ENCODE data around the gene LRP1B. TPM values are rescaled to one million over a fixed set of nuclear protein-coding genes. Genes with fewer than 3 reads are reported as not detected.

Gene LRP1B
- total and polyA plus RNA-seq, 4 donors, result 0.01 to 0.84 (median 0.17) TPM

DNA sequence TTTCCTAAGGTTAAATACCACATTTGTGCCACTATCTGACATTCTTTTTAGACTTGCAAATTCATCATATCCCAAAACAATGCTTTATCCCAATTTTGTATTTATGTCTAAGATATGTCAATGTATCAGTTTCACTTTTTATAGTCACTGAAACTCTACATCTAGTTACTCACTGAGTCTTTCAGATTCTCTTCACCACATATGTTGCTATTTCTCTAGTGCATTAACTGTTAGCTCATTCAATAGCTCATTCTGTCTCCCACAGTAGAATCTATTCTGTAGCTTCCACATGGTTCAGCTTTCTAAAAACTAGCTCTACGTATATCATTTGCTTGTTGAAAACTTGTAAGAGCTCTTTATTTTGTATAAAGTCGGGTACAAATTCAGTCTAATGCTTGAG, 1930.1 kb downstream of the LRP1B start:
- no peak overlapping the region for H3K9ac ChIP-seq (ENCODE audit: low read depth in 1 of 2, low read length in 2 of 2)
- H3K9me3 ChIP-seq (ENCODE audit: control insufficient read depth in 4 of 4, low read length in 3 of 4), result no peaks in the 10 kb centered on the region
- no peak for DNase-seq (ENCODE audit: low spot score)
- H3K27me3 ChIP-seq (ENCODE audit: control insufficient read depth in 4 of 4, insufficient read depth in 4 of 4, low read length in 3 of 4), result no peaks in the 10 kb centered on the region
- no peak overlapping the region for H3K4me3 ChIP-seq (ENCODE audit: low read depth in 1 of 3, low read length in 3 of 3)
- no peaks in the 10 kb centered on the region for H3K36me3 ChIP-seq (ENCODE audit: control insufficient read depth in 4 of 4, insufficient read depth in 3 of 4, low read depth in 1 of 4, low read length in 3 of 4)
- no peaks in the 10 kb centered on the region for H3K4me1 ChIP-seq (ENCODE audit: control insufficient read depth in 4 of 4, insufficient read depth in 4 of 4, low read length in 3 of 4)
- H3K27ac ChIP-seq (ENCODE audit: low read depth in 1 of 2, low read length in 2 of 2), result no peak overlapping the region
- WGBS, result 46% methylated on average over 2 of the region's 2 CpGs
- TF ChIP-seq FOXA1 (IDR thresholded peaks at IDR 0.05), result no peak
- TF ChIP-seq GABPA (IDR thresholded peaks at IDR 0.05 in 1 of 2, conservative IDR thresholded peaks at IDR 0.05 in 1 of 2), result no peak
- no peak for TF ChIP-seq RXRA (IDR thresholded peaks at IDR 0.05)
- no peak for TF ChIP-seq JUND (IDR thresholded peaks at IDR 0.05)
- TF ChIP-seq, protein P1, sequence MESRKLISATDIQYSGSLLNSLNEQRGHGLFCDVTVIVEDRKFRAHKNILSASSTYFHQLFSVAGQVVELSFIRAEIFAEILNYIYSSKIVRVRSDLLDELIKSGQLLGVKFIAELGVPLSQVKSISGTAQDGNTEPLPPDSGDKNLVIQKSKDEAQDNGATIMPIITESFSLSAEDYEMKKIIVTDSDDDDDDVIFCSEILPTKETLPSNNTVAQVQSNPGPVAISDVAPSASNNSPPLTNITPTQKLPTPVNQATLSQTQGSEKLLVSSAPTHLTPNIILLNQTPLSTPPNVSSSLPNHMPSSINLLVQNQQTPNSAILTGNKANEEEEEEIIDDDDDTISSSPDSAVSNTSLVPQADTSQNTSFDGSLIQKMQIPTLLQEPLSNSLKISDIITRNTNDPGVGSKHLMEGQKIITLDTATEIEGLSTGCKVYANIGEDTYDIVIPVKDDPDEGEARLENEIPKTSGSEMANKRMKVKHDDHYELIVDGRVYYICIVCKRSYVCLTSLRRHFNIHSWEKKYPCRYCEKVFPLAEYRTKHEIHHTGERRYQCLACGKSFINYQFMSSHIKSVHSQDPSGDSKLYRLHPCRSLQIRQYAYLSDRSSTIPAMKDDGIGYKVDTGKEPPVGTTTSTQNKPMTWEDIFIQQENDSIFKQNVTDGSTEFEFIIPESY (IDR thresholded peaks at IDR 0.05), result no peak
- TF ChIP-seq HNF4G (IDR thresholded peaks at IDR 0.05), result no peak
- TF ChIP-seq RAD21 (IDR thresholded peaks at IDR 0.05), result no peak

DNA sequence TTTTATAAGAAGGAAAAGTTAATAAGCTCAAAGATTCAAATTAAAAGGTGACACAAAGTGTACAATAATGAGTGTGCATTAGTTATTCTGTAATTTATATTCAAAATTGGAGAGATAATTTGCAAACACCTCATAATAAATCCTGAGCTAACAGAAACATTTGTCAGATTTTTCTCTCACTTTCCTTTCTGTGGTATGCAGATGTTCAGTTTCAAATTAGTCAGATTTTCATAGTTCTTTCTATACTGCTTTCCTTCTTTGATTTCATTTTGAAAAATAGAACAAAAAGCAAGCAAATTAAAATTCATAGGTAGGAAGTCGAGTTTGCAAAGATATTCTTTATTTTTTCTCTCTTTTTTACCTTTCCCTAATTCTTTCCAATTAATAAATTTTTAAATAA, 1930.5 kb downstream of the LRP1B start:
- no peaks in the 10 kb centered on the region for H3K9me3 ChIP-seq (ENCODE audit: control insufficient read depth in 4 of 4, low read length in 3 of 4)
- no peak for TF ChIP-seq JUND (IDR thresholded peaks at IDR 0.05)
- TF ChIP-seq, protein P1 (IDR thresholded peaks at IDR 0.05), result no peak
- TF ChIP-seq SP1 (IDR thresholded peaks at IDR 0.05), result no peak
- TF ChIP-seq, protein P2, sequence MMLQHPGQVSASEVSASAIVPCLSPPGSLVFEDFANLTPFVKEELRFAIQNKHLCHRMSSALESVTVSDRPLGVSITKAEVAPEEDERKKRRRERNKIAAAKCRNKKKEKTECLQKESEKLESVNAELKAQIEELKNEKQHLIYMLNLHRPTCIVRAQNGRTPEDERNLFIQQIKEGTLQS (IDR thresholded peaks at IDR 0.05), result no peak
- TF ChIP-seq, protein P3, sequence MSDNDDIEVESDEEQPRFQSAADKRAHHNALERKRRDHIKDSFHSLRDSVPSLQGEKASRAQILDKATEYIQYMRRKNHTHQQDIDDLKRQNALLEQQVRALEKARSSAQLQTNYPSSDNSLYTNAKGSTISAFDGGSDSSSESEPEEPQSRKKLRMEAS (IDR thresholded peaks at IDR 0.05), result no peak
- no peak for TF ChIP-seq NR2F2 (IDR thresholded peaks at IDR 0.05)
- TF ChIP-seq, protein P4, sequence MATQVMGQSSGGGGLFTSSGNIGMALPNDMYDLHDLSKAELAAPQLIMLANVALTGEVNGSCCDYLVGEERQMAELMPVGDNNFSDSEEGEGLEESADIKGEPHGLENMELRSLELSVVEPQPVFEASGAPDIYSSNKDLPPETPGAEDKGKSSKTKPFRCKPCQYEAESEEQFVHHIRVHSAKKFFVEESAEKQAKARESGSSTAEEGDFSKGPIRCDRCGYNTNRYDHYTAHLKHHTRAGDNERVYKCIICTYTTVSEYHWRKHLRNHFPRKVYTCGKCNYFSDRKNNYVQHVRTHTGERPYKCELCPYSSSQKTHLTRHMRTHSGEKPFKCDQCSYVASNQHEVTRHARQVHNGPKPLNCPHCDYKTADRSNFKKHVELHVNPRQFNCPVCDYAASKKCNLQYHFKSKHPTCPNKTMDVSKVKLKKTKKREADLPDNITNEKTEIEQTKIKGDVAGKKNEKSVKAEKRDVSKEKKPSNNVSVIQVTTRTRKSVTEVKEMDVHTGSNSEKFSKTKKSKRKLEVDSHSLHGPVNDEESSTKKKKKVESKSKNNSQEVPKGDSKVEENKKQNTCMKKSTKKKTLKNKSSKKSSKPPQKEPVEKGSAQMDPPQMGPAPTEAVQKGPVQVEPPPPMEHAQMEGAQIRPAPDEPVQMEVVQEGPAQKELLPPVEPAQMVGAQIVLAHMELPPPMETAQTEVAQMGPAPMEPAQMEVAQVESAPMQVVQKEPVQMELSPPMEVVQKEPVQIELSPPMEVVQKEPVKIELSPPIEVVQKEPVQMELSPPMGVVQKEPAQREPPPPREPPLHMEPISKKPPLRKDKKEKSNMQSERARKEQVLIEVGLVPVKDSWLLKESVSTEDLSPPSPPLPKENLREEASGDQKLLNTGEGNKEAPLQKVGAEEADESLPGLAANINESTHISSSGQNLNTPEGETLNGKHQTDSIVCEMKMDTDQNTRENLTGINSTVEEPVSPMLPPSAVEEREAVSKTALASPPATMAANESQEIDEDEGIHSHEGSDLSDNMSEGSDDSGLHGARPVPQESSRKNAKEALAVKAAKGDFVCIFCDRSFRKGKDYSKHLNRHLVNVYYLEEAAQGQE (IDR thresholded peaks at IDR 0.05), result no peak
- TF ChIP-seq RXRA (IDR thresholded peaks at IDR 0.05), result no peak
- TF ChIP-seq GABPA (IDR thresholded peaks at IDR 0.05 in 1 of 2, conservative IDR thresholded peaks at IDR 0.05 in 1 of 2), result no peak
- TF ChIP-seq YY1 (IDR thresholded peaks at IDR 0.05), result no peak
- TF ChIP-seq RAD21 (IDR thresholded peaks at IDR 0.05), result no peak
- TF ChIP-seq HNF4A (conservative IDR thresholded peaks at IDR 0.05), result no peak
- no peak for TF ChIP-seq FOXA1 (IDR thresholded peaks at IDR 0.05)
- TF ChIP-seq EGR1 (IDR thresholded peaks at IDR 0.05; ENCODE audit: low read depth in 2 of 2), result no peak
- TF ChIP-seq FOXA2 (IDR thresholded peaks at IDR 0.05), result no peak
- no peak for TF ChIP-seq HNF4G (IDR thresholded peaks at IDR 0.05)
- TF ChIP-seq, protein P5, sequence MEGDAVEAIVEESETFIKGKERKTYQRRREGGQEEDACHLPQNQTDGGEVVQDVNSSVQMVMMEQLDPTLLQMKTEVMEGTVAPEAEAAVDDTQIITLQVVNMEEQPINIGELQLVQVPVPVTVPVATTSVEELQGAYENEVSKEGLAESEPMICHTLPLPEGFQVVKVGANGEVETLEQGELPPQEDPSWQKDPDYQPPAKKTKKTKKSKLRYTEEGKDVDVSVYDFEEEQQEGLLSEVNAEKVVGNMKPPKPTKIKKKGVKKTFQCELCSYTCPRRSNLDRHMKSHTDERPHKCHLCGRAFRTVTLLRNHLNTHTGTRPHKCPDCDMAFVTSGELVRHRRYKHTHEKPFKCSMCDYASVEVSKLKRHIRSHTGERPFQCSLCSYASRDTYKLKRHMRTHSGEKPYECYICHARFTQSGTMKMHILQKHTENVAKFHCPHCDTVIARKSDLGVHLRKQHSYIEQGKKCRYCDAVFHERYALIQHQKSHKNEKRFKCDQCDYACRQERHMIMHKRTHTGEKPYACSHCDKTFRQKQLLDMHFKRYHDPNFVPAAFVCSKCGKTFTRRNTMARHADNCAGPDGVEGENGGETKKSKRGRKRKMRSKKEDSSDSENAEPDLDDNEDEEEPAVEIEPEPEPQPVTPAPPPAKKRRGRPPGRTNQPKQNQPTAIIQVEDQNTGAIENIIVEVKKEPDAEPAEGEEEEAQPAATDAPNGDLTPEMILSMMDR (IDR thresholded peaks at IDR 0.05; ENCODE audit: low read depth, low read length, missing input control), result no peak
- no peak for TF ChIP-seq TAF1 (conservative IDR thresholded peaks at IDR 0.05)
- H3K27ac ChIP-seq (ENCODE audit: low read depth in 1 of 2, low read length in 2 of 2), result no peak overlapping the region
- H3K9ac ChIP-seq (ENCODE audit: low read depth in 1 of 2, low read length in 2 of 2), result no peak overlapping the region
- no peak overlapping the region for H3K4me3 ChIP-seq (ENCODE audit: low read depth in 1 of 3, low read length in 3 of 3)
- H3K27me3 ChIP-seq (ENCODE audit: control insufficient read depth in 4 of 4, insufficient read depth in 4 of 4, low read length in 3 of 4), result no peaks in the 10 kb centered on the region
- 38% methylated on average over 1 of the region's 1 CpG for WGBS
- H3K36me3 ChIP-seq (ENCODE audit: control insufficient read depth in 4 of 4, insufficient read depth in 3 of 4, low read depth in 1 of 4, low read length in 3 of 4), result no peaks in the 10 kb centered on the region
- no peak for DNase-seq (ENCODE audit: low spot score)
- H3K4me1 ChIP-seq (ENCODE audit: control insufficient read depth in 4 of 4, insufficient read depth in 4 of 4, low read length in 3 of 4), result no peaks in the 10 kb centered on the region
